CD4-positive, alpha-beta T cell treated with Interleukin-6 for 4 hours (primary cell): Measurements from ENCODE around the gene GNL2.

Experiments used
- DNase-seq: peaks from one replicate; pipeline ENCODE4 v3.0.0-alpha.2; 2020; ENCODE audit warnings: mixed read lengths

The GNL2 gene

DNA sequence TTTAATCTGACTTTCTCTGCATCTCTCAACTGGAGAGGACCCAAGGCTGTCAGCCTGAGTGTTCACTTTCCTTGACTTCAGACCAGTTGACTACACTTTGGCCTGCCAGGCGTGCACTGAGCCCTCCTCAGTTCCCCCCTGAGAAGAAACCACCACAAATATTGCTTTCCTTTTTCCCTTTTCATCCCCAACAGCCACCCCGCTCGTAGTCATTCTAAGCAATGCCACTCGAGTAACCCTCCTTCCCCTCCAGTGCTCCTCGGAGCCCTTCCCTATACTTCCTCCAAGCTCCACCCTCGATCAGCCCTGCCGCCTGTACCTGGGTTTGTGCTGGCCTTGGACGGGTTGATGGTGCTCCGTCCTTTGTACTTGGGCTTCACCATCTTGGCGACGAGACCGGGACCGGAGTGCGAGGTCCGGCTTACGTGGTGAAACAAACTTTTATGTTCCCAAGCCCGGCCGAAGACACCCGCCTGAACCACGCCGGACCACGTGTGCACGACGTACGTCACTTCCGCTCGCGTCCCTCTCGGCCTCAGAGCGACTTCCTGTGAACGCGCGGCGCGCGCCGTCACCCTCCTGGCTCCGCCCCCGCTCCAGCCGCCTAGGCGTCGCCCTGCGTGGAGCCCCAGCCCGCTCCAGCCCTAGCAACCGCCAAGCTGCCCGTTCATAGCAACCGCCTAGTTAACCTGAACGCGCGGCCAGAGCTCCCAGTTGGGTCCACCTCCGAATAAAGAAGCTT is at the start of gene GNL2:
TSS of gene GNL2 (minus strand) at position 498 of the 742 bp plus-strand sequence. CDS start at position 383, 115 bp downstream.
- peak; percentile 98 for DNase-seq

DNA sequence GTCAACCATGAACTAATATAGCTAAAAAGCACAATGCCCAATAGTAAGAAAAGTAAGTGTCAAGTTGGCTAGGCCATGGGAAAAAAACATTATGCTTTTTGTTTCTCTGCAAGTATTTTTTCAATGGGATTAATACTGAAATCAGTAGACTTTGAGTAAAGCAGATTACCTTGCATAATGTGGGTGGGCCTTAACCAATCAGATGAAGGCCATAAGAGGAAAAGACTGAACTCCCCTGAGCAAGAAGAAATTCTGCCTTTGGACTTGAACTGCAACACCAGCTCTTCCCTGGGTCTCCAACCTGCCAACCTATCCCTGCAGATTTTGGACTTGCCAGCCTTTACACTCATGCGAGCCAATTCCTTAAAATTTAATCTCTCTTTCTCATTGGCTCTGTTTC is 45.3 kb upstream of the GNL2 start:
- DNase-seq = no peak

DNA sequence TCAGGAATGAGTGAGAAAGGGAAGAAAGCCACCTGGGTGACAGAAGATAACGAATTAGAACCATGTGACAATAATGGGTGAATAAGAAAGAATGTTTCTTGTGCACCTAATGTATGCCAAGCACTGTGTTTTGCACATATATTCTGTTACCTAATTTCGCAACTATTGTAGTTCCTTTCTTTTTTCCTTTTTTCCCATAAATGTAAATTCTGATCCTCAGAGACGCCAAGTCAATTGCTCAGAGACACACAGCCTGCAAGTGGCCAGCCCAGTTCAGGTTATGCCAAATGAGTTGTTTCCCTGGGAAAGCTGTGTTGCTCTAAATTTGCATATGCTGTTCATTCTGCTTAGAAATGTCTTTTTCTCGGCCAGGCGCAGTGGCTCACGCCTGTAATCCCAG is 40.7 kb upstream of the GNL2 start:
- DNase-seq = no peak

DNA sequence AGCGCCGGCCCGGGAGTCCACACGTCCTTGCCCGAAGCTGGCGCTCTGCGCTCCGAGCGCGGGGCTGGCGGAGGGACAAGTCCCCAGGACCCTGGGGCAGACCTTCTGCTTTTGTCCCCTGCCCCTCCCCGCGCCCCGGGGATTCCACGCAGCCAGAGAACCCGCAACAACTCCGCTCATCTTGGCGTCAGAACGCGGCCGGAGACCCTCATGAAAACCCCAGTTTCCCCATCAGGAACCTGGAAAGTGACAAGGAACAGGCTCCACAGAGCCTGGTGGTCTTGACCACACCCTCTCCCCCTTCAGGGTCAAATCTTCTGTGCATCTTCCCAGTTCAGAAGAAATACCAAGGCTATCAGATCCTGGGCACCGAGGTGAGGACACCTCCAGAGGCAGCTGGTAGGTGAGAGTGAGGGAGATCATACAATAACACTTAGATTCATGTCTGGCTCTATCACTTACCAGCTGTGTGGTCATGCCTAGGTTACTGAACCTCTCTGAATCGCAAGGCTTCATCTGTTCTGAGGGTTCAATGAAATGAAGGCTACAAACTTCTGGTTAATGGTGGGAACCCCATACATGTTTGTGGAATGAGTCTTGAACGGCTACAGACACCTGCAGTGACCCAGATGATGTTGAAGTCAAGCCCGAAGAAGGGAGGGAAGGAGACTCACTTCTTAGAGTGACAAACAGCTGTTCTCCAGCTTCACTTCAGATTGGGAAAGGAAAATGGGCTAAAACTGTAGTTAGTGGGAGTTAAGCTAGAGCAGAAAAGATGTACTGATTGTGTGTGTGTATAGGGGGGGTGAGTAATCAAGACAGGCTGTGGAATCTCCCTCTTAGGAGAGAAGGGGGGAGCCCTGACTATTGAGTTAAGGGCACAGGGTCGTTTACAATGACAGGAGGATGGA is 39.5 kb upstream of the GNL2 start:
- no peak for DNase-seq

DNA sequence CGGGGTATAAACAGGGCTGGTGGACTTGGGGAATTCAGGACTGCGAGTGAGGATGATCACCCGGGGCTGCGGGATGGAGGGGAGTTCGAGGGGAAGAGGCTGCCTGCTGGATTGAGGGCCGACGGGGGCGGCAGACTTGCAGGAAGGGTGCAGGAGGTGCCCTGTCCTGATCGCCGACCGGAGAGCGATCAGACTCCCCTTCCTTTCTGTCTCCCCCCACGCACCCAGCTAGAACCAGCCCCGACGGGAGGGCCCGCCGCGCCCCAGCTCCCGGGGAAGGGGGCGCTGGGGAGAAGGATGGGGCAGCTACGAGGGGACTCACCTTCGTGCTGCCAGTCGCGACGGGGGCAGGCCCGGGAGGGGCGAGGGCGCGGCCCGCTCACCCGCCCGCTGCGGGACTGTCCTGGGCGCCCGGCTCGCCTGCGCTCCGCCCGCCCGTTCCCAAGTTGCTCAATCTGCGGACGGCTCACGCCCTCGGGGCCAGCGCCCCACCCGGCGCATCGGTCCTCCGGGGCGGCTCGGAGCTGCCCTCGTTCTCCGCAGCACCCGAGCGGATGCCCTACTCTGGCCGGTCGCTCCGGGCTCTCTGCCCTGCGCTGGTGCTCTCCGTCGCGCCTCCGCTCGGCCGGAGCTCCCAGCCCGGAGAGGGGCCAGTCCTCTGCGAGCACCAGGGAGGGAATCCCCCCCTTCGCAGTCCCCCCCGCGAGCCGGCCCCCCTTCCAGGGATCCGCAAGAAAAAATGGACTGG is 38.7 kb upstream of the GNL2 start, which contains the start of gene RSPO1:
TSS of gene RSPO1 (minus strand) at position 649 of the 748 bp plus-strand sequence. CDS start 5,231 bp downstream, outside the sequence.
- DNase-seq = no peak

DNA sequence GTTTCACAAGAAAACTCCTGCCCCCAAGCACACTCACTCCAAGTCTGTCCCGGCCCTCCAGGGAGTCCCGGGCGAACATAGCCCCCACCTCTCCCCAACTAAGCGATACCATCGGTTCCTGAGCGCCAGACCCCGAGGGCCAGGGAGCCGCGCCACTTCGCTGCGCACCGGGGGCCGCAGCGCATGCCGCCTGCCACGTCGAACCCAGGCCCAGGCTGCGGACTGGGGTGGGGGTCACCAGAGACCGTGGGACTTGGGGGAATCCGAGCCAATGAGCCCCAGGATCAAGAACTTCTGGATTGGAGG is 38.2 kb upstream of the GNL2 start:
- no peak for DNase-seq

DNA sequence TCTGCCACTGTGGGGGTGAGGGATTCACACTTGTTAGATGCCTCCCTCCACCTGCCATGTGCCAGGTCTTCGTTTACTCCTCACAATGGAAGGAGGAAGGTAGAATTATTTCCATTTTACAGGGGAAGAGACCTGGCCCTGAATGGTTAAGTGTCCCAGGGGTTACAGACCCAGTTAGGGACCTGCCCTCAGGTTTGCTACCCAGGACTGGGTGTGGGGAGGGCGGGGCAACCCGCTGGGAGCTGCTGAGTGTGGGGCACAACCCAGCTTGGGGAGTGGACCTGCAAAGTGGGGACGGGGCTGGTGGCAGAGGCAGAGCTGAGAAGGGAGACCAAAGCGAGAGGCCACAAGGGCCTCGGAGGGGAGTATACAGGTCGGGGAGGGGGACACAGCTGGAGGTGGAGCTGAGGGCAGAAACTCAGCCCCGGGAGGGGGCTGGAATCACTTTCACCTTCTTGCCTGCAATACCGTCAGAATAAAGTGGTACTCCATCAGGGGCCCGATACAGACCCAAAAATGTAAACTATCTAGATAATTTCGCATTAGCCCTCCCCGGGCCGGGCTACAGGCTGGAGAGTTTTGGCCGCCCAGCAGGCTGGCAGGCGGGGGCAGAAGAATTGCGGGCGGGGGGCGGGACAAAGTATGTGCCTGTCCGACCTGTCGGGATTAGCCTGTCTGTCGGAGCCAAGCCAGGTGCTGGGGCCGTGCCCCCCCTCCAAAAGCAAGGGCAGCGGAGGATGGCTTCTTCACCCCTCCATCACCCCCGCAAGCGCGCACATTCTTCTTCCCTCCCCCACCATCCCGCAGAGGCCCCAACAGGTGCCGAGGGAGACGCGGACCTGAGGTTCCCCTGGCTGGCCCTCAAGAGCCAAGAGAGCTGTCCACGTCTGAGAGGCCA is 37.6 kb upstream of the GNL2 start:
- no peak for DNase-seq

DNA sequence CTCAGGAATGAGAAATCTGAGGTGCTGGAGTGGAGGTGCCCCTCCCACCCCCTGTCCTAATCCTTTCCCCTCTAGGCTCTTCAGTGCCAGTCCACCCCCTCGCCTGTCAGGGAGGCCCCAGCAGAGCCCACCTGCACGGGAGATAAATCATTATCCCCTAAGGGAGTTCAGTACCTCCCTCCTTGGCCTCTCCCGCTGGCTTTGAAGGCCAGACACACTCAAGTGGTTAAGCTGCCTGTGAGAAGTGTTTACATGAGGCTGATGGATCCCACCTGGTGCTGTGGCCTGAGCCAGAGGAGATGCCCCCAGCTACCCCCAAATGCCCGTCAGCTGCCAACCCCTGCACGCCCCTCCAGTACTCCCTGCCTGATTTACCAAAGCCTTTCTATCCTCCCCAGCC is 35.3 kb upstream of the GNL2 start:
- DNase-seq = no peak

DNA sequence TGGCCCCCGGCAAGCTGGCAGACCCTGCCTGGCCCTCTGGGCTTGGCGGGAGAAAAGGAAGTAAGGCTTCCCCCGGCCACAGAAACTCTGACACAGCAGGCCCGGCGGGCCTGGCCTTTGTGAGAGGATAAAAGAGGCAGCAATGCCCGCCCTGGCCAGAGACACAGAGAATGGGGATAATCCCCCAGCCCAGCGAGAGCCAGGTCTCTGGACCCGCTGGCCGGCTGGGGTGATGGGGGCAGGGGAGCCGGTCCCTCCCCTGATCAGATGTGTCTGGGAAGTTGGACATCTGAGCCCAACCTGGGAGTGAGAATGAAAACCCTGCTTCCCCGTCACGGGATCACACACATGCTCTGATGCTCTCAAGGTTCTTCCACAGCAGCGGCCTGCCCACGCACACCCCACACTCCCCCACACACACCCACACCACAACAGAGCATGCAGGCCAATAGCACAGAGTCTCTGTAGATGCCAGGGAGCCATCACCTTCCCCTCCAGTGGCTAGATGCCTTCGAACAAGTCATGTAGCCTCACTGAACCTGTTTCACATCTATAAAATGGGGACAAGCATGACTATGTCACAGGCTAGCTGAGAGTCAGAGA is 34.8 kb upstream of the GNL2 start:
- DNase-seq = no peak

DNA sequence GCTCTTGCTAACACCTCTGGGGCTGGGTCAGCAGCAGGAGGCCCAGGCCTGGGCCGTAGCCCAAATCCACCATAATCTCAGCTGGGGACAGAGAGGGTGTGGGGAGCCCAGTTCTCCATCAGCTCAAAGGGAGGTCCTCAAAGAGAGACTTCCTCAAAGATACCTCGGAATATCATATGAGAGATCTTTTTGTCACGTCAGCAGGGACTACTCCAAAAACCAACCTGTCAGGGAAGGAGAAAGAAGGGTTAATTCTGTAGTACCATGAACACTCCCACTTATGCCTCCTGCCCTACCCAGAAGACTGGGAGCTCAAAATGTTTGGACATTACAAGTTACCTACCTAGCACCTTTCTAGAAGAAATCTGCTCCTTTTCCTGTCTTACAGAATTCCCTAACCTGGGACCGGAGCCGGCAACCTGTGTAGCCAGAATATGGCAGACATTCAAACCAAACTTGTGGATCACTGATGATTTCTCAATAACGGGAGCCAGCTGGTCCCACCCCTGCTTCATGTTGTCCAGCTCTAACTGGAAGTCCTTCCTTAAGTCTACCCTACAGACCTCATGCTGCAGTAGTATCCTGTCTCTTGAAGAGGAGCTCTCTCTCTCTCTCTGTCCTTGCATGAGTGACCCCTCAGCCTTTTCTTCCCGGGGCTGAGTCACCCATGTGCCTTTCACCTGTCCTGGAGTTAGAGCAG is 34.1 kb upstream of the GNL2 start:
- no peak for DNase-seq

DNA sequence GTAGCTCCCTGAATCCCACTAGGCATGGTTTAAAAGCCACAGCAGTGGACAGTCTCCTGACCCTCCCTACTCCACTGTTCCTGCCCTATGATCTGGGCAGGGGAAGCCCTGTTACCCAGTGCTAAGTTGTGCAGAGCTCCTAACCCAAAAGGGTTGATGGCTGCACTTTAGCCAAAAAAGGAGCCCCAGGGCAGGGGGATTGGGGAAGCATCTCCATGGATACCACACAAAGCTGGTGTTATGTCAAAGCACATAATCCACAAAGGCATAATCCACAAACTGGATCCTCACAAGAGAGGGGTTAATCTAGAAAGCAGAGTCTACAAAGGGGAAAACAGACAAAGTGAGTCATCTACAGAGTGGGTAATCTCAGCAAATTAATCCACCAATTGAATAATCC is 33.3 kb upstream of the GNL2 start:
- DNase-seq = no peak

DNA sequence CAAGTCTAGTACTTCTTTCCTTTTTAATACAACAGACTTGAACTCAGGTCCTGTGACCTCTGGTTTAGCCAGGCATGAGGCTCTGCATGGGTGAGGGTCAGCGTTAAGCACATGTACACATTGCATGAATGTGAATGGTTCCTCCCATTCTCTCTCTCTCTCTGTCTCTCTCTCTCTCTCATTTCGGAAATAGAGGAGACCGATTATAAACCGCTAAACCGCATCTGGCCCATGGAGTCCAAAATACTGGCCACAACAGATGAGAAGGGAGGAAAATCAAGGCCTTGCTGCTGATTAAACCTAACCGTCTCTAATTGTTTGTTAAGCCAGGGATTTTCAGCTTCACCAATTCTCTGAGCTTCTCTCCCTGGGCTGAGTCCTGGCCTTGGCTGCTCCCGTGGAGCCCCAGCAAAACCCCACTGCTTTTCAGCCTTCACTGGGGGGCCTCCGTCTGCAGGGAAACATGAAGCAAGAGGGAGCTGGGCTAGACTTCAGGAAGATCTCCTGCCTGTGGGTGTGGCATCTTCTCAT is 32.4 kb upstream of the GNL2 start:
- DNase-seq = no peak

DNA sequence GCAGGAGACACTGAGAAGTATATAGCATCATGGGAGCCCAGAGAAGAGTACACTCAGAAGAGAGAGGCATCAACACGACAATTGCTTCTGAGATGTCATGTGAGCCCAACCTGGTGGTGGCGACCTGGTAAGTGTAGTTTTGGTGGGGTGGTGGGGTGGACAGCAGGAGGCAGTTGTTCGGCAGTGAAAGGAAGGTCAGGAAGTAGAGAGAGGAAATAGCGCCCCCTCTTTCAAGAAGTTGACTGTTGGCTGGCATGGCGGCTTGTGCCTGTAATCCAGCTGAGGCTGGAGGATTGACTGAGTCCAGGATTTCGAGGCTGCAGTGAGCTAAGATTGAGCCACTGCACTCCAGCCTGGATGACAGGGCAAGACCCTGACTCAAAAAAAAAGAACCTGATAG is 26.4 kb upstream of the GNL2 start:
- DNase-seq = no peak

DNA sequence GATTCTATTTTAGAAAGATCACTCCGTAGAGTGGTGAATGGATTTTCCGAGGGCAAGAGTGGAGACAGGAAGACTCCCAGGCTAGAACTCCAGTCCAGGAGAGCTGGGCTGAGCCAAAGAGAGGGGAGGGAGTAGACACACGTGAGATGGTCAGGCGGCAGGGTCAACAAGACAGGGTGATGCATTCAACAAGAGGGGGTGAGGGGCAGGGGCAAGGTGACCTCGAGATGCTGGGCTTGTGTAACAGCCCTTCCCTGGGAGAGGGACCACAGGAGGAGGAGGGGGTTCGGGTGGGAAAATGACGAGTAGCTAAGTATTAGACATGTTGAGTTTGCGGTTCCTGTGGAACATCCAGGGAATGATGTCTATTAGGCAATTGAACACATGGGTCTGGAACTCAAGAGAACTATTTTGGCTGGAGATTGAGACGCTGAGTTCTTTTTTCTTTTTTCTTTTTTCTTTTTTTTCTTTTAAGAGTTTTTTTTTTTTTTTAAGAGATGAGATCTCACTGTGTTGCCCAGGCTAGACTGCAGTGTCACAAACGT is 25.7 kb upstream of the GNL2 start:
- DNase-seq = no peak

DNA sequence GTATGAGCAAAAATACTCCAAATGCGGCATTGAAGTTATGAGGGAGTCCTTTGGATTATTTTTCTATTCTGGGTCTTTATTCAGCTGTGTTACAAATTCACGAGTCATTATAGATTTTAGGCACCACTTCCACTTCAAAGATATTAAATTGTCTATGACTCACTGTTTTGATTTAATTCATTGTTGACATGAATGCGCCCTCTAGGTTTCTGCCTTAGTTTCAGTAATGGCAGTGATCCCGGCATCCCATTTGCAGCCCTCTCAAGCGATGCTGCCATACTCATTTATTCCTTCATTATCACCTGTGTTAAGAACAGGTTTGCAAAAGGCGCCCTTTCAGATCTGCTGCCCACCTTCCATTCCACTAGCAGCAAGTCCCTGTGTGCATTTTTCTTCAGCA is 25.0 kb upstream of the GNL2 start:
- DNase-seq = no peak

DNA sequence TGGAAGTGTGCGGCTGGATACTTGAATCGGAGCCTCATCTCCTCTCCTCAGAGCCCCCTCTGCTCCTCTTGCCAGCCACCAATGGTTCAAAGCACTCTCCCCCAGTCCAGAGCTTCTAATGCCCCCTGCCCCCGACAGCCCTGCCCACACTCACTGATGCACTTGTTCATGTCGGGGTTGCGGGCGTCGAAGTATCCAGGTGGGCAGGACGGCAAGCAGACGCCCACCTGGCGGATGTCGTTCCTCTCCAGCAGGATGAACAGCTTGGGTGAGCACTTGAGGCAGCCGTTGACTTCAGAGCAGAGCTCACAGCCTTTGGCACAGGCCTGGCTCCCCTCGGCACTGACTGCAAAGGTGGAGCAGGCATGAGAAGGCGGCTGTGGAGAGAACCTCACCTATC is 20.6 kb upstream of the GNL2 start:
- DNase-seq = no peak

DNA sequence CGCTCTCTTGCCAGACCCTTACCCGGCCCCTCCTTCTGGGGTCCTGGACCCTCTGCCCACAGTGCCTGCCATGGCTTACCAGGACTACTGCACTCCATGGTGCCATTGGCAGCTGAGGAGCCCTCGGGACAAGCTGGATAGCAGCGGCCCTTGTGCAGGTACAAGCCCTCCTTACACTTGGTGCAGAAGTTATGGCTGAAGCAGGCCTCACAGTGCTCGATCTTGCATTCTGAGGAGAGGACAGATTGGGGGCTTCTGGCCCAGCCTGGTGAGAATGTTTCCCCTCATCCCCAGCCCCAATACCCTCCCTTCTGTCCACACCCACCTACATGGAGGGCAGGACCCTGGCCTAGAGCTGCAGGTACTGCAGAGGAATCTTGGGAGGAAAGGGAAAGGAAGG is 18.4 kb upstream of the GNL2 start:
- no peak for DNase-seq

DNA sequence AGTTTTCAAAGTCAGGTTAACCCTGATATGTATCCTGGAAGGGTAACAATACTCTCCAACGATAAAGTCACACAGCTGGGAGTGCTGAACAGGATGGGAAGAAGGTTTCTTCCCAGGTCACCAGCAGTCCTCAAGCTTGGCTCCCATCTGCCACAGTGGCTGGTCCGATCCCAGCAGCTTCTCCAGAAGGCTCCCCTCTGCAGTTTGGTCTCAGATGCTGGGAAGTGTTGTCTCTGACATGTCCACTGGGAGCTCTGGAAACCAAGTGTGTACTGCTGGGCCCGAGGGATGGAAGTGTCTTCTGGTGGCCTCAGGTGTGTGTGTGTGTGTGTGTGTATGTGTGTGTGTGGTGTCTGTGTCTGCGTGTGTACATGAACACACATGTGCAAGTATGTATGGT is 16.4 kb upstream of the GNL2 start:
- DNase-seq = no peak

DNA sequence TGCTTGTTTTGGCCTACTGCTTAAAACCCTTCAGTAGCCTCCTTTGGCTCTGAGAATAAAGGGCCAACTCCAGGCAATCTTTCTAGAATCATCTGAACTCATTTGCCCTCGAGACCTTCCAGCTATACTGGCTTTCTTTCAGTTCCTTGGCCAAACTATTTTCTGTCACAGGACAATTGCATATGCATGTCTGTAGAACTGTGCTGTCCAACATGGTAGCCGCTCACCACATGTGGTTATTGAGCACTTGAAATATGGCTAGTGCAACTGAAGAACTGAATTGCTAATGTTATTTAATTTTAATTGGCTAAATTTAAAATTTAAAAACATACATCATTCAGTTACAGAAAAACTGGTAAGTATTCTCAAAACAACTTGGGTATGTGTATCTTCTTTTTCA is 14.3 kb upstream of the GNL2 start:
- no peak for DNase-seq

DNA sequence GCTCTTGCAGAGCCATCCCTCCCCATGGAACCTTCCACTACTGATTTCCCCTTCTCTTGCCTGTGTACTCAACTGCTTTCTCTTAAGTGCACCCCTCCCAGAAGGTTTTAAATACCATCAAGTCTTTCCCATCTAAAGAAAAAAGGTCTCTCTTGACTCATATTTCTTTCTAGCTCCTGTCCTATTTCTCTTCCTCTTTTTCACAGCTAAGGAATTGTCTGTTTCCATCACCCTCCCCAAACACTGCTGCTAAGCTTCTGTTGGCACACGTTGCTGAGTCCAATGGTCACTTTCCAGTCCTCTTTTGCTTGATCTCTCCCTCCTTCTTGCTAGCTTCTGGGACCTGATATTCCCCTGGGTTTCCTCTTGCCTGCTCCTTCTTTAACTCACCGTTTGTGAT is 13.3 kb upstream of the GNL2 start:
- no peak for DNase-seq
